IPS-15b (cell line): ENCODE results near the gene BCAS3.

Source experiments
- H3K27me3 ChIP-seq: one replicate; pipeline ENCODE4 v1.6.1; 2013; ENCODE audit warnings: low read length; ENCODE audit not compliant: control insufficient read depth, insufficient read depth
- H3K36me3 ChIP-seq: one replicate; pipeline ENCODE4 v1.6.1; 2013; ENCODE audit warnings: low read length; ENCODE audit not compliant: control insufficient read depth, insufficient read depth
- H3K4me1 ChIP-seq: one replicate; pipeline ENCODE4 v1.6.1; 2013; ENCODE audit warnings: mild to moderate bottlenecking, low read length; ENCODE audit not compliant: control insufficient read depth, insufficient read depth
- H3K4me3 ChIP-seq: one replicate; pipeline ENCODE4 v1.5.1; 2013; ENCODE audit warnings: low read depth, low read length
- H3K9ac ChIP-seq: one replicate; pipeline ENCODE4 v1.6.1; 2013; ENCODE audit warnings: low read depth, mild to moderate bottlenecking, low read length
- H3K9me3 ChIP-seq: one replicate; pipeline ENCODE4 v1.6.1; 2013; ENCODE audit warnings: mild to moderate bottlenecking, low read length; ENCODE audit not compliant: control insufficient read depth, insufficient read depth

Gene BCAS3

DNA sequence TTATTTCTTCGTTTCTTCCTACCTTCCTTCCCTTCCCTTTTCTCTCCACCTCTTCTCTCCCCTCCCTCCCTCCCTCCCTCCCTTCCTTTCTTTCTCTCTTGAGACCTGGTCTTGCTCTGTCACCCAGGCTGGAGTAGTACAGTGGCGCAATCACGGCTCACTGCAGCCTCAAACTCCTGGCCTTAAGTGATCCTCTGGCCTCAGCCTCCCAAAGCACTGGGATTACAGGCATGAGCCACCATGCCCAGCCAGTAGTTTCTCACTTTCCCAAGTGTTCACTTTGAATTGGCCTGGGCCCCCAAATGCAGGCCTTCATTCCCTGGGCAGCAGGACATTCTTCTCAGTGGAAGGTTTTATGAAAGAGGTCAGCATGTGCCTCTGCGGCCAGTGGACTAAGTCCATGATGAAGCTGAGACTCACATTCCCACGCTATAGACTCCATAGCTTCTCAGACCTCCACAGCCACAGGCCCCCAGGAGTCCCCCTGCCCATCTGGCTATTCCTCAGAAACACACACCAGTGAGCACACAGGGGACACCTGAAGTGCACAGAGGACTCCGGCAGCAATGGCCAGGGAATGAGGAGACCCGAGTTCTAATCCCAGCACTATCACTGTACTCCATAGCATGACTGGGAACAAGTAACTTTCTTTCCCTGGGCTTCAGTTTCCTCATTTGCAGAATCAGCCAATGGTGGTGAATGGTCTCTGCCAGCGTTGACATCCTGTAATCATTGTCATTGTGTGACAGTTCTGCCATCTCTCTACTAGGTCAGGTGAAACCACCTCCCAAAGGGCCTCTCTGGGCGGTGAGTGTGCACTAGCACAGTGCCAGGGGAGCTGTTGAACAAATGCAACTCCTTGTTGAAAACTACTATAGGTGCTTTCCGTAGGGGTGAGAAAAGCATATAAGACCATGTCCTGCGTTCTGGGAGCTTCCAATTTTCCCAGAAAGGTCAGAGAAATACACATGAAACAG, 652.8 kb downstream of the BCAS3 start:
- Histone ChIP-seq H3K27me3 (no peaks in the 10 kb centered on the region), H3K9me3 (no peaks in the 10 kb centered on the region), H3K4me1 (no peaks in the 10 kb centered on the region), H3K4me3 (no peak overlapping the region), H3K9ac (no peak overlapping the region), H3K36me3 (no peaks in the 10 kb centered on the region)

DNA sequence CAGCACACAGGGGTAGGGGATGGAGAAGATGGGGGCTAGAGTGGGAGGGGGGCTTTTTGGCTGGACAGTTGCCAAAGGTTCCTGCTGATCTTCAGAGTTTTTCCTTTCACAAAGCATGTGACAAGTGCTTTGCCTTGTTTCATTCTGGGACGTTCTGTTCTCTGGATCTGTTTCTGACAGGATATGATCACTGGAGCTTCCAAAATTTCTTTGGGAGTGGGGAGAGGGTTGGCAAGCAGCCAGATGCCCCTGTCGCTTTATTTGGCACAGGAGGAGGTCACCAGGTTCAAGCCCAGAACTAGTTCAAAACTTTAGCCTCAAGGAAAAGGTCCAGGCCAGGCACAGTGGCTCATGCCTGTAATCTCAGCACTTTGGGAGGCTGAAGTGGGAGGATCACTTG, 653.5 kb downstream of the BCAS3 start:
- no peaks in the 10 kb centered on the region for H3K36me3 ChIP-seq
- H3K4me3 ChIP-seq: no peak overlapping the region
- no peaks in the 10 kb centered on the region for H3K9me3 ChIP-seq
- H3K9ac ChIP-seq: no peak overlapping the region
- H3K27me3 ChIP-seq: no peaks in the 10 kb centered on the region
- H3K4me1 ChIP-seq: no peaks in the 10 kb centered on the region

DNA sequence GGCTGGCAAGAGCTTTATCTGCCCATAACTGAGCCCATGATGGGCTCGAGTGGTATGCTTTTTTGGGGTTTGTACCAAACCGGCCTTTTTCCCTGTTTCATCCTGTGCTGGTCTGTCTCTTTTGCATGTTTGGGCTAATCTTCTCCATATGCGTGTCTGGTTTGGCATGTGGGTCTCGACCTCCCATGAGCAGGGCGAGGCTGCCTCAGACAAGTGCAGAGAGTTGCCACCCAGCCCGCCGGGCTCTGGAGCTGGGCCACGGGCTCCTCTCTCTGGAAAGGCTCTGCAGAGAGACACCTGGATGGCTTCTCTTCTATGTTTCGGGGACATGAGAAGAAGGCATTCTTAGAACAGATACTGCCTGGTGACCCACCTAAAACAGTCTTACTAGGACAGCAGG, 654.2 kb downstream of the BCAS3 start:
- no peaks in the 10 kb centered on the region for H3K4me1 ChIP-seq
- no peaks in the 10 kb centered on the region for H3K9me3 ChIP-seq
- H3K9ac ChIP-seq: no peak overlapping the region
- no peaks in the 10 kb centered on the region for H3K36me3 ChIP-seq
- no peaks in the 10 kb centered on the region for H3K27me3 ChIP-seq
- H3K4me3 ChIP-seq: no peak overlapping the region

DNA sequence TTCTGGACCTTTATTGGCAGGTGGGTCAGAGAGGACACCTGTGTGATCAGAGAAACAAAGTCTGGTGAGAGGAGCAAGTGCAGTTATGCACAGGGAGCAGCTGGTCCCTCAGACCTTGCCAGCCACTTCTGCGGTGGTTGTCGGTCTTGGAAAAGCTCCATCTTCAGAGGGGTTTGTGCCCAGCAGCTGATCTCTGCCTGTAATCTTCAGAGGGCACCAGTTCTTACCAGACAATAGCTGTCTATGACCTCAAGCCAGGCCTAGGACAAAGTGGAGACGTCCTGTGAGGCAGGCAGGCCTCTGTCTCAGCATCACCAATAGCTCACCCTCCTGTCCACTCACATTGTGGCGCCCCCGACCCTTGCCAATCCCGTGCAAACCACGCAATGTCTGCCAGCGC, 655.5 kb downstream of the BCAS3 start:
- no peaks in the 10 kb centered on the region for H3K9me3 ChIP-seq
- H3K4me1 ChIP-seq: peaks cover 6% of the 10 kb centered on the region
- H3K9ac ChIP-seq: no peak overlapping the region
- H3K36me3 ChIP-seq: no peaks in the 10 kb centered on the region
- H3K27me3 ChIP-seq: no peaks in the 10 kb centered on the region
- no peak overlapping the region for H3K4me3 ChIP-seq

DNA sequence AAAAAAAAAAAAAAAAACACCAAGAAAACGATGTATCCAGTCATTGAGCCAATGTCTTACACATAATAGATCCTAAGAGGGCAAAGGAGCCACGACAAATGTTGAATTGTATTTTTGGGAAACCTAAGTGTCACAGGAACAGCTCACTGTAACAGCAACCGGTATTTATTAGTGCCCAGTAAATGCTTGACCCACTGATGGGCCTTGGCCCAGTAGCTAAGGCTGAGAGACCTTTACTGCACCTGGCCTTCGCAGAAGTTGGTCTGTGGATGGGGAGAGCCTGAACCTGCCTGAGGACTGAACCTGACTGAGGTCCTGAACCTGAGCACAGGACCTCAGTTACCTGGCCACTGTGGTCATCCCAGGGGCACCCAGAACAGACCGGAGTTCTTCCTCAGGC, 657.0 kb downstream of the BCAS3 start:
- H3K9me3 ChIP-seq: no peaks in the 10 kb centered on the region

DNA sequence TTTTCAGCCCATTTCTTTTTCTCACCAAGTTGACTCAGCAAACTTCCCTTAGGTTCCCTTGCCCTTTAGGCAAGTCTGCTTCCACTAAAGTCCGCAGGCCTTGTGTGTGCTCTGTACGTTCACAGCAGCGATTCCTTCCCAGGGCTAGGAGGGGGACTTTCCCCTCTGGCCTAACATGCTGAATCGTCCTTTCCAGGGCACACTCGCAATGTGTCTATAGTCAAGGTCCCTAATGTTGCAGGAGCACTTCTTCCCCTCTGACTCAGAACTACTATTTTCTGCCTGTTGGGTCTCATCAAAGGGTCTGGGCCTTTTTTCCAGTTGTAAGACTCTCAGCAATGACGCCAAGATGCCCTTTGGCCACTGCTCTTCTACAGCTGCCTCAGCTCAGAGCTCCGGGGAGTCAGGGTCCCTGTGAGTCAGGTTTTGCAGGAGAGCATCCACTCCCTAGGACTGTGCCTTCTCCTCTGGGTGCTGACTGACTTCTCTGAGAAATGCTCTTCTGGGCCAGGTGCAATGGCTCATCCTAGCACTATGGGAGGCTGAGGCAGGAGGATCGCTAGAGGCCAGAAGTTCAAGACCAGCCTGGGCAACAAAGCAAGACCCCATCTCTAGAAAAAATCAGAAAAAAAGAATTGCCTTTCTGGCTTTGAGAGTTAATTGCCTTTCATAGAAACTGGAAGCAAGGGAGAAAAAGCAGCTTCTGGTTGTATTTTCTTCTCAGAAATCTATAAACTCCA, 657.6 kb downstream of the BCAS3 start:
- Histone ChIP-seq H3K4me3 (no peak overlapping the region), H3K9me3 (no peaks in the 10 kb centered on the region), H3K27me3 (no peaks in the 10 kb centered on the region), H3K36me3 (no peaks in the 10 kb centered on the region), H3K9ac (no peak overlapping the region), H3K4me1 (peaks cover 6% of the 10 kb centered on the region)

More for the DNA sequence above, 657.0 kb downstream of the BCAS3 start:
- no peak overlapping the region for H3K4me3 ChIP-seq
- no peak overlapping the region for H3K9ac ChIP-seq
- peaks cover 6% of the 10 kb centered on the region for H3K4me1 ChIP-seq
- H3K36me3 ChIP-seq: no peaks in the 10 kb centered on the region
- H3K27me3 ChIP-seq: no peaks in the 10 kb centered on the region

GRCh38 chr17:61335845-61336655, 658.4 kb downstream of the BCAS3 start:
- Histone ChIP-seq H3K36me3 (no peaks in the 10 kb centered on the region), H3K9me3 (no peaks in the 10 kb centered on the region), H3K4me3 (no peak overlapping the region), H3K4me1 (peaks cover 10% of the 10 kb centered on the region), H3K9ac (no peak overlapping the region), H3K27me3 (no peaks in the 10 kb centered on the region)

DNA sequence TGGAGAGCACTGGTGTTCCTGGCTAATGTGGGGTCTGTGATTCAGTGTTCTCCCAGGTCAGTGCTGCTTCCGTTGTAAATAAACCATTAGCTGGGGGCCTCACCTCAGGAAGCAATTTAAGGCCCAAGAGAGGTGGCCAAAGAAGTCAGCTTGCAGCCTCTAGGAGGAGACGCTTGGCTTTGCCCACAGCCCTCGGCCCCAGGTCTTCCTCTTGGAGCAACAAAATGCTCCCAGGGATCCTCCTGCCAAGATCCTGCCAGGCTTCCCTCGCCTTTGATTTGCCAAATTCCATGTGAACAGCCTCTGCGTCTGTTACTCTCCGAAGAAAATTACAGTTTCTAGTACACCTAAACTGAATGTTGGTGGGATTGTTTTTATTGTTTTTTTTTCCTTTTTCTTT, 659.6 kb downstream of the BCAS3 start:
- Histone ChIP-seq H3K4me1 (peaks cover 10% of the 10 kb centered on the region), H3K4me3 (no peak overlapping the region), H3K36me3 (no peaks in the 10 kb centered on the region), H3K27me3 (no peaks in the 10 kb centered on the region), H3K9ac (no peak overlapping the region), H3K9me3 (no peaks in the 10 kb centered on the region)

DNA sequence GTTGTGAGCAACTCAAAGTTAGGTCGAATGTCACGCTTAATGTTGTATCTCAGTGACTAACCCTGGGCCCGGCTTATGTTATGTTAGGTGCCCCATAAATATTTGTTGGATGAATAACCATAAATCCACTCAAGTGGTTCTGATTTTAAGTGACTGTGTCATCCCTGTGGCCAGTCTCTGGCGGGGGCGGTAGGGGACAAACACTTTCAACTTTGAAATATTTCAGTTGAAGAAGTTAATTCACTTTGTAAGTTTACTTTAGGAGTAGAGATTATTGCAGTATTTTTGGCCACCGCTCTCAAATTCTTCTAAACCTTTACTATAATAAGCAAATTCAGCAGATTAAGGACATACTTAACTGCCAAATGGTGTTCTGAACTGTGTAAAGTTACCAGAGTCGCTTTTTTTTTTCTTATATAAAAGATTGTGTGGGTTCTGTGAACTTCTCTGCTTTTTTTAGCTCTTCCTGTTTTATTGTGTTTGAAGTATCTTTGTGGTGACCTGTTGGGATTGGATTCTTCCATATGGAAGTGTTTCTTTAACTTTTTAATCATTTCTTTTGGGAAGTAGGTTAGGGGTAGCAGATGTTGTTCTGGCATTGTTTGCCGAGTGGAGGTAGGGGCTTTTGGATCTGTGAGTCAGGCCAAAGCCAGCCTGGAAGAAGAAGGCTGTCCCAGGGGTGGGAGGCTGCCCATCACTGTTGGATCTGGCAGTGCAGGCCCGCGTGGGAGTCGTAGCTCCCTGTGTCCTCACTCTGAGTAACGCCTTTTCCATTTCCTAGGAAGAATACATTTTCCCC, 660.5 kb downstream of the BCAS3 start:
- H3K9ac ChIP-seq: no peak overlapping the region
- H3K27me3 ChIP-seq: no peaks in the 10 kb centered on the region
- no peak overlapping the region for H3K4me3 ChIP-seq
- H3K36me3 ChIP-seq: no peaks in the 10 kb centered on the region
- peaks cover 10% of the 10 kb centered on the region for H3K4me1 ChIP-seq
- no peaks in the 10 kb centered on the region for H3K9me3 ChIP-seq

DNA sequence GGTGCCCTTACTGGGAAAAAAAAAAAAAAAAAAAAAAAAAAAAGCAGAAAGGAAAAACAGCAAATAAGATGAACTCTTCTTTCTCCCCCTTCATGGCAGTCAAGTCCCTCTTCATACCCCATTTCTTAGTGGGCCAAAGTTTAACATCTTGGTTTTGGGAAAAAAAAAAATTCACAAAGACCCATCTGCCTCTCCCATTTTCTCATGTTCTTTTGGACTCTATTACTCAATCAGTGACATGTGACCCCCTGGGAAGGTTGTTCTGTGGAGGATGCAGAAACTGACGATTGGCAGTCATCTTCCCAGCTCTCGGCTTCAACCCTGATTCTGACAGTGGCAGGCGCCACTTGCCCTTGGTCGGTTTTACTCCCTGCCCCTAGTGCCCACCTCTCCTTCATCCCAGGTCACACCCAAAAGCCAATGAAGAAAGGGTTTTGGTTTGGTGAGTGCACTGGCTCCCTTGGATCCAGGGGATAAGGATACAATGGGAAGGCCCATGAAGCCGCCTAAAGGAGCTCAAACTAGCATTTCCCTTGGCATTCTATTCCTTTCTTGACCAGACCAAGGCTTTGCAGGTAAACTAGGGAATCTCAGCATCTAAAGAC, 661.3 kb downstream of the BCAS3 start:
- Histone ChIP-seq H3K4me1 (peaks cover 10% of the 10 kb centered on the region), H3K36me3 (no peaks in the 10 kb centered on the region), H3K4me3 (no peak overlapping the region)

More for the DNA sequence above, 661.3 kb downstream of the BCAS3 start:
- no peaks in the 10 kb centered on the region for H3K9me3 ChIP-seq
- no peak overlapping the region for H3K9ac ChIP-seq
- H3K27me3 ChIP-seq: no peaks in the 10 kb centered on the region
